Mesodermal cell (in vitro differentiated cells): Measurements from ENCODE around the gene PAPOLA. TPM values are rescaled to one million over a fixed set of nuclear protein-coding genes. Genes with fewer than 3 reads are reported as not detected.
"Not testable (repeated sequence)": the region's sequence is repeated elsewhere in the genome, so short reads cannot be mapped to it uniquely, and the experiment has no call there.

Experiments used
- H3K27ac ChIP-seq: 2 replicates; pipeline ENCODE4 v1.7.0; 2013; ENCODE audit warnings: mild to moderate bottlenecking, low read depth, low read length, moderate library complexity; ENCODE audit not compliant: severe bottlenecking
- H3K36me3 ChIP-seq: 2 replicates; pipeline ENCODE4 v1.7.1; 2013; ENCODE audit warnings: mild to moderate bottlenecking, low read length, moderate library complexity; ENCODE audit not compliant: control insufficient read depth, insufficient read depth
- H3K4me1 ChIP-seq: one replicate; pipeline ENCODE4 v1.7.1; 2013; ENCODE audit warnings: mild to moderate bottlenecking, low read length; ENCODE audit not compliant: insufficient read depth, control insufficient read depth, poor library complexity, severe bottlenecking
- H3K4me3 ChIP-seq: 2 replicates; pipeline ENCODE4 v1.7.0; 2013; ENCODE audit warnings: low read length, control low read depth, mild to moderate bottlenecking; ENCODE audit not compliant: insufficient read depth, poor library complexity, severe bottlenecking; ENCODE audit errors: extremely low read depth
- H3K9me3 ChIP-seq: 2 replicates; pipeline ENCODE4 v1.7.1; 2013; ENCODE audit warnings: mild to moderate bottlenecking, low read length, moderate library complexity; ENCODE audit not compliant: control insufficient read depth
- WGBS, 2 experiments: methylation state at CpG; one replicate each; pipeline ENCODE4 v1.1.5; 2013; ENCODE audit warnings: missing lambda C conversion rate in 2 of 2; ENCODE audit not compliant: insufficient coverage in 2 of 2; 5-methylcytosine and 5-hydroxymethylcytosine counted together
- polyA plus RNA-seq, 2 experiments: library from polyadenylated mRNA; stranded (reverse); fragments of 50-300 nt; gene quantifications; one replicate each; pipeline ENCODE4 v1.2.3, GENCODE V29; 2013

The PAPOLA gene
- polyA plus RNA-seq (2013, experiment 1 of 2): 167 TPM
- 188 TPM for polyA plus RNA-seq (2013, experiment 2 of 2)

DNA sequence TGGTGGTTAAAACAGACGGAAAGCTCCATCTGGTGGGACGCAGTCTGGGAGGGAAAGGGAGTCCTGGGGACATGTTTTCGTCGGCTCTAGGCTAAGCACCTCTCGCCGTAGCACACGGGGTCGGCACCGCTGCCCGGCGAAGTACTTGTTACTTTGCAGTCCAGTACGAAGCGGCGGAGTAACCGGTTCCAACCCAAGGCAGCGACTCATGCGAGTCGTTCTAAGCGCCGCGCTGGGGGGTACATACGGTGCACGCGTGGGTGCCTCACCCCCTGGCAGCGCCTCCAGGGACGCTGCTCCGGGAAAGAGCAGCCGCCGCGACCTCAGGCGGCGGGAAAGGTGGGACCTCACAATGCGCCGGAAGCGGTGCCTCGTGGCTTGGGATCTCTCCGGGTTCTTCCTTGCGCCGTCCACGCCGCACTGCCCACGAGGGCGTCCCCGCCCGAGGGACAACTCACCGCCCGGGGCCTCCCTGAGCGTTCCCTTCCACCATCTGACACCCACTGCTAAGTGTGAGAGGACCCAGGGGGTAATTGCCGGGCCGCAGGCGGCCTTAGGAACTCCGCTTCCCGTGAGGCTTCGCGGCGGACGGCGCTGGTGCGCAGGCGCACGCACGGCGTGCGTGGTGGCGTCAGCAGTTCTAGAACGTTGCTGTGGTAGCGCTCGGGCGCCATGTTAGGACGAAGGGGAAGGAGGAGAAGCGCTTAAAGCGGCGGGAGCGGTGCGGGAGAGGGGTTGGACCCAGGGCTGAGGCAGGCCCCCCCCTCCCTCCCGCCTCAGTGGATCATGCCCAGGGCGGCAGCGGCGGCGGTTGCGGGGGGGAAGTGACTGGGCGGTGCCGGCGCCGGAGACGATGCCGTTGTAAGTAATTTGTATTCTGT is at the start of gene PAPOLA:
Gene PAPOLA (plus strand): TSS at position 643 of the 881 bp plus-strand sequence. CDS start 211 bp downstream, at position 854.
- WGBS, 2 experiments: 0% methylated on average over 34 to 63 of the region's 87 CpGs
- H3K36me3 ChIP-seq: peaks cover 24% of the 10 kb centered on the region
- no peaks in the 10 kb centered on the region for H3K9me3 ChIP-seq
- H3K4me1 ChIP-seq: no peaks in the 10 kb centered on the region
- H3K27ac ChIP-seq: peak within 1 kb of the TSS; percentile 93
- peak within 1 kb of the TSS; percentile 96 for H3K4me3 ChIP-seq

DNA sequence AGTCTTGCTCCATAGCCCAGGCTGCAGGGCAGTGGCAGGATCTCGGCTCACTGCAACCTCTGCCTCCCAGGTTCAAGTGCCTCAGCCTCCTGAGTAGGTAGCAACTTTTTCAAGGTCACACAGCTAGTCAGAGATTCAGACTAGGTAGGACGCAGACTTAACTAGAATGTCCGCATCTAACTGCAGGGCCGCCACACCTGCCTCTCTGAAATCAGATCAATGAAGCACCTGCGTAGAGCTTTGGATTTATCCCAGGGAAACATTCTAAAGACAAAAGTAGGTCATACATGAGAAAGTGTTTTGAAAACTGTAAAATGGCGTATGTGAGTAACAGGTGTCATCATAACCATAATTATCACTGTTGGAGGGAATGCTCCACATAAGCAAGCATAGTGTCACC is 49.5 kb upstream of the PAPOLA start:
- Histone ChIP-seq H3K9me3 (no peaks in the 10 kb centered on the region), H3K36me3 (no peaks in the 10 kb centered on the region), H3K4me3 (no peak overlapping the region), H3K27ac (no peak overlapping the region), H3K4me1 (no peaks in the 10 kb centered on the region)
- WGBS, 2 experiments: 97% methylated on average over 5 to 6 of the region's 6 CpGs

DNA sequence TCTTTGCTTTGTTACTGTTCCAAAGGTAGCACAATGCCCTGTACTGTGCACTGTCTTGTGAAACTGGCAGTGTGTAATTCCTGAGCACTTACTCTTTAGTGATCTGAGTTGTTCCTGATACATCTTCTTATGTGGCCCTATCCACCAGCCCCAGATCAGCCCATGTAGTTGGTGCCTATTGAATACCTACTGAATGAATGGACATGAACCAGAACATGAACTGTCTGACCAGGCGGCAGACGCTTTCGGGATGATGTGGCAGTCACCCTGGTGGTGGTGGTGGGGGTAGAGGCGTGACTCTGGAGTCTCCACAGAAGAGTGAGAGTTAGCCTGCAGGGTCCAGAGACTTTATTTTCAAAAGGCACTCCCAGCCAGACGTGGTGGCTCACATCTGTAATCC is 46.6 kb upstream of the PAPOLA start:
- Histone ChIP-seq H3K4me1 (no peaks in the 10 kb centered on the region), H3K36me3 (no peaks in the 10 kb centered on the region), H3K27ac (no peak overlapping the region), H3K4me3 (no peak overlapping the region), H3K9me3 (no peaks in the 10 kb centered on the region)
- 83 to 91% methylated on average over 2 to 5 of the region's 5 CpGs for WGBS, 2 experiments

DNA sequence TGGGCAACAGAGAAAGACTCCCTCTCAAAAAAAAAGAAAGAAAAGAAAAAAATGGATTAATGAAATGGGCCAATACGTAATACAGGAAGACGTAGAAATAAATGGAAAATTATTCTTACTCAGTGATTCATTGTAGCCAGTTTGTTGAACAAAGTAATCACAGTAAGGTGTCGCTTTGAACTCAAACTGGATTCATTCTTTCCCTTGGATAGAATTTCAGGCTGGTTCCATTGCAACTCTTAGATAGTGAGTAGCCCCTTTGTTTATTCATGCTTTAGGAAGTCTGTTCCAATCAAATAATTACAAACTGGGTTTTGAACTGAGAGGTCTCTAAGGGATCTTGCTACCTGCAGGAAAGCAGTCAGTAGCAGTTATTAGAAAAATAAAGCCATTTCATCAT is 42.3 kb upstream of the PAPOLA start:
- Histone ChIP-seq H3K4me1 (no peaks in the 10 kb centered on the region), H3K4me3 (no peak overlapping the region), H3K27ac (no peak overlapping the region), H3K9me3 (no peaks in the 10 kb centered on the region), H3K36me3 (no peaks in the 10 kb centered on the region)
- 79 to 100% methylated on average over 2 to 3 of the region's 3 CpGs for WGBS, 2 experiments

DNA sequence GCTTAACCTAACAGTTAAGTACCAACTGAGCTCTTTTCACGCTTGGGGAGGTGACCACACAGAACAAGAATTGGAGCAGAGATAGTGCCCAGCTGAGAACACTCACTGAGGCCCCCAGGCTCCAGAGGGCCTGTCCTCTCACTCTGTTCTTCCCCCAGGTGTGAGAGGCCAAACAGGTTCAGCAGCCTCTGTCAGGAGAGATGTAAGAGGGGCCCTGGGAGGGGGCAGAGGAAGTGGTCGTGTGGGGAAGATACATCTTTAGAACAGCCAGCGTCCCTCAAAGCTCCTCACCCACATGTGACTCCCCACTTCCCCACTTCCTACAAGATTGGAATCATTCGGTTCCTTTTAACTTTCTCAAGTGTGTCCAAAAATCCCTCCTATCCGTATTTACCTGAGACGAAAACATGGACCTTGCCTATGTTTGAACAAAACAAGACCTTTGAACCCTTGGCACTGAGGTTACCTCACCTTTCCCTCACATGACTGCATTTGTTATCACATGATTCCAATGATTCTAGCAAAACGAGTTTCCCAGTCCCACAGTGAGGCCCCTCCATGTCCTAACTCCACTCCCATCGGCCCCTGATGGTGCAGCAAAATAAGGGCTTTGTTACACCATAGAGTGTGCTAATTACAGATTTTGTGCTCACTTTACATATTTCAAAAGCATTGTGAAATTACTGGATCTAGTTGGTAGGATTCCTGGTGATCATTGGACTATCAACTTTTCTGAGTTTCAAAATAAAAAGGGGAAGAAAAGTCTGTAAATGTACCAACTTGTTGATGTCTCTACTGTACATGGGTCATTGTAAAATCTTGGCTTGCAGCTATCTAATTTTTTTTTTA is 40.0 kb upstream of the PAPOLA start:
- H3K4me3 ChIP-seq: no peak overlapping the region
- H3K27ac ChIP-seq: no peak overlapping the region
- WGBS, 2 experiments: 90 to 96% methylated on average over 6 of the region's 8 CpGs
- no peaks in the 10 kb centered on the region for H3K4me1 ChIP-seq
- no peaks in the 10 kb centered on the region for H3K36me3 ChIP-seq
- no peaks in the 10 kb centered on the region for H3K9me3 ChIP-seq

DNA sequence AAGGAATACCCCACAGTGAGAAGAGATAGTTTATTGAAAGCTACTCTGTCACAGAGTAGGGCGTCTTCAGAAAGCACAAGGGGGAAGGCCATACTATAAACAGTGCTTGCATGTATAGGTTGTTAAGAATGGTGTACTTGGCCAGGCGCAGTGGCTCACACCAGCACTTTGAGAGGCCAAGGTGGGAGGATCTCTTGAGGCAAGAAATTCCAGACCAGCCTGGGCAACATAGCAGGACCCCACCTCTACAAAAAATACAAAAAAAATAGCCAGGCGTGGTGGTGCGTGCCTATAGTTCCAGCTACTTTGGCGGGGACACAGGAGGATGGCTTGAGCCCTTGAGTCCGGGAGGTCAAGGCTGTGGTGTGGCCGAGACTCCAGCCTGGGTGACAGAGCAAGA is 38.0 kb upstream of the PAPOLA start:
- 95% methylated on average over 3 to 5 of the region's 7 CpGs for WGBS, 2 experiments
- no peaks in the 10 kb centered on the region for H3K36me3 ChIP-seq
- H3K9me3 ChIP-seq: no peaks in the 10 kb centered on the region
- no peak overlapping the region for H3K27ac ChIP-seq
- peaks cover 4% of the 10 kb centered on the region for H3K4me1 ChIP-seq
- no peak overlapping the region for H3K4me3 ChIP-seq

DNA sequence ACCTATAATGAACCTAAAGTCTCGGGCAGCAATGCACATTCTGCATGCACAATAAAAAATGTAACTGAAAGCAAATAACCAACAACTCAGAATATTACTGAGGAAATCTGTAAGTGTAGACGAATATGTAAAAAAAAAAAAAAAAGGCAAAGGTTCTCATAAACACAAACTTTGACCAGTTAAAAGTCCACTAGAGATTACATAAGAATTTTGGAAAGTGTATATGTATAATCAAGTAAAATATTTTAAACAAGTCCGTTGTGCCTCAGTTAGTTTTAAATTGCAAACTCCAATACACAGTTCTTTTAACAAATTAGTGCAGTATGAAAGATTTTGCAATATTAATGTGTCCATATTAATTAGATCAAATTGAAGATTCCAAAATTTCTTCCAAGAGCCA is 35.3 kb upstream of the PAPOLA start:
- H3K4me1 ChIP-seq: peaks cover 4% of the 10 kb centered on the region
- H3K9me3 ChIP-seq: no peaks in the 10 kb centered on the region
- no CpG with 5 or more reads among the region's 3 CpGs for WGBS, 2 experiments
- no peak overlapping the region for H3K27ac ChIP-seq
- H3K4me3 ChIP-seq: no peak overlapping the region
- H3K36me3 ChIP-seq: no peaks in the 10 kb centered on the region

DNA sequence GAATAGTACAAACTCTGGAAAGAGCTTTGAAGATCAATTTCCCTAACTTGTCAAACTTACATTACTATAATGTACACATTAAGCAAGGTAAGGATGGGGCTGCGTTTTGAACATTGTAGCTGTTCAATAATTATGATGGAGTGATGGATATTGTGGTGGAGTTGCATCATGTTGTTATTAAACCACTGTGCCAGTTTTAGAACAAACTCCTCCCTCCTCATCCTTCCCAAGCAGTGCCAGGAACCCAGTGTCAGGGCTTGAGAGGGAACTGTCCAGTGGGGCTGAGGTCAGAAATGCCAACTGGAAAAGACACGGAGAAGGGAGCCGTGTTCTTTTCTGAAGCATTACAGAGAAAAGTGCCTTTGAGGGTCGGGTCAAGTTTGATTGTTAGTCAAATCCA is 31.9 kb upstream of the PAPOLA start:
- H3K4me1 ChIP-seq: peaks cover 4% of the 10 kb centered on the region
- no peaks in the 10 kb centered on the region for H3K9me3 ChIP-seq
- no peaks in the 10 kb centered on the region for H3K36me3 ChIP-seq
- no peak overlapping the region for H3K27ac ChIP-seq
- no peak overlapping the region for H3K4me3 ChIP-seq
- WGBS, 2 experiments: 100% methylated on average over 1 of the region's 4 CpGs; no CpG with 5 or more reads in 1 of the 2 experiments

DNA sequence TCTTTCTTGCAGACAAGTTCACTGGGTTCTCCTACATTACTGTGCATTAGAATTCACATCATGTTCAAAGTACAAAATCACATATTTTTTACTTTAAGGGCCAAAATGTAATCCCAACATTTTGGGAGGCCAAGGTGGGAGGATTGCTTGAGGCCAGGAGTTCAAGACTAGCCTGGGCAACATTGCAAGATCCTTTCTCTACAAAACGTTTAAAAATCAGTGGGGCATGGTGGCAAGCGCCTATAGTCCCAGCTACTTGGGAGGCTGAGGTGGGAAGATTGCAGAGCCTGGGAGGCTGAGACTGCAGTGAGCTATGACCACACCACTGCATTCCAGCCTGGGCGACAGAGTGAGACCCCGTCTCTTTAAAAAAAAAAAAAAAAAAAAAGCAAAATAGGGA is 31.2 kb upstream of the PAPOLA start:
- 90 to 93% methylated on average over 2 of the region's 4 CpGs for whole genome bisulfite sequencing, 2 experiments
- not testable (repeated sequence) for H3K27ac ChIP-seq, H3K4me3 ChIP-seq, H3K4me1 ChIP-seq, H3K9me3 ChIP-seq, H3K36me3 ChIP-seq

DNA sequence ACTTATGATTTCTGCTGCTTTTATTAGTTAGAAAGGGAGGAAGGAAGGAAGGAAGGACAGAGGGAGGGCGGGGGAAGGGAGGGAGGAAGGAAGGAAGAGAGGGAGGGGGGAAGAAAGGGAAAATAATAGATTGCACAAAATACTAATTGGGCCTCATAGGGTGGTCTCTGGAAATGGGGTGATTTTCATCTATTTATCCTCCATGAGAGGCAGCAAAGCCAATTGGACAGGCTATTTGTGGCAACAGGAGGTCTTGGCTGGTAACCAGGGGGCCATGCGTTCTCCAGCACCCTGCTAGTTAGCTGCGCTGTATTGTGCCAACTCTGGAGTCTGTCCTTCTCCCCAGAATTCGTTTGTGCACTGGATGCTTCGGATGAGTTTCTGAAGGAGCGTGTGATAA is 24.1 kb upstream of the PAPOLA start:
- no peaks in the 10 kb centered on the region for H3K4me1 ChIP-seq
- no peak overlapping the region for H3K27ac ChIP-seq
- no peak overlapping the region for H3K4me3 ChIP-seq
- no peaks in the 10 kb centered on the region for H3K36me3 ChIP-seq
- no peaks in the 10 kb centered on the region for H3K9me3 ChIP-seq
- 88 to 91% methylated on average over 6 of the region's 6 CpGs for WGBS, 2 experiments
